AG08395 (cell line): ENCODE measurements around the gene FMNL3.
A peak's percentile ranks its signal among the peaks of the same experiment; 100 is the strongest.

Source experiments
- DNase-seq: peaks from one replicate; pipeline ENCODE4 v3.0.0; 2012; ENCODE audit warnings: mixed read lengths, low spot score

The FMNL3 gene

DNA sequence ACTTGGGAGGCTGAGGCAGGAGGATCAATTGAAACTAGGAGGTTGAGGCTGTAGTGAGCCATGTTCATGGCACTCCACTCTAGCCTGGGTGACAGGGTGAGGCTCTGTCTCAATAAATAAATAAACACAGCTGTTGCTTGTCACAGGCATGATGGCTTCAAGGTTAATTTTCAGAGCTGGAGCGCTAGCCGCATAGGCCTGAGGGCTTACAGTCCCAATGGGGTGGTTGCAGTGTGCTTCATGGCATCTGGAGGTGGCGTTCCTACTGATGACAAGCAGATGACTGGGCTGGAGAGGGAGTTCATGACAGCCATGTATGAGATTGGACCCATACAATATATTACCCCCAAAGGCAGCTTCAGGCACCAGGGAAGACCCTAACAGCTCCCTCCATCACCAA, 1.6 kb upstream of the FMNL3 start:
- DNase-seq = no peak

DNA sequence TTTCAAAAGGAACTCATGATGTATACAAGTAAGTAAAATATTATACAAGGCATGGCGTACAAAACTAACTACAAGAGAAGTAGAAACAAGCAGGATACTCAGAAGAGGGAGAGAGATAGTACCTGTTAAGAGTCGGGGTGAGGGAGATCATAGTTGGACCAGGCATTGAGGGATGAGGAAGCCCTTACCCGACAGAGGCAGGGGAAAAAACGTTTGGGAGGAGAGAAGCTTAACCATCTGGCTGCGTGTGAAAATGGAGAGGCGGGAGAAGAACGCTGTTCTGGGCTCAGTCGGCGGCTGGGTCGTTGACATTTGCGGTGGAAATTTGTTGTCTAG, 575 bp upstream of the FMNL3 start:
- no peak for DNase-seq

DNA sequence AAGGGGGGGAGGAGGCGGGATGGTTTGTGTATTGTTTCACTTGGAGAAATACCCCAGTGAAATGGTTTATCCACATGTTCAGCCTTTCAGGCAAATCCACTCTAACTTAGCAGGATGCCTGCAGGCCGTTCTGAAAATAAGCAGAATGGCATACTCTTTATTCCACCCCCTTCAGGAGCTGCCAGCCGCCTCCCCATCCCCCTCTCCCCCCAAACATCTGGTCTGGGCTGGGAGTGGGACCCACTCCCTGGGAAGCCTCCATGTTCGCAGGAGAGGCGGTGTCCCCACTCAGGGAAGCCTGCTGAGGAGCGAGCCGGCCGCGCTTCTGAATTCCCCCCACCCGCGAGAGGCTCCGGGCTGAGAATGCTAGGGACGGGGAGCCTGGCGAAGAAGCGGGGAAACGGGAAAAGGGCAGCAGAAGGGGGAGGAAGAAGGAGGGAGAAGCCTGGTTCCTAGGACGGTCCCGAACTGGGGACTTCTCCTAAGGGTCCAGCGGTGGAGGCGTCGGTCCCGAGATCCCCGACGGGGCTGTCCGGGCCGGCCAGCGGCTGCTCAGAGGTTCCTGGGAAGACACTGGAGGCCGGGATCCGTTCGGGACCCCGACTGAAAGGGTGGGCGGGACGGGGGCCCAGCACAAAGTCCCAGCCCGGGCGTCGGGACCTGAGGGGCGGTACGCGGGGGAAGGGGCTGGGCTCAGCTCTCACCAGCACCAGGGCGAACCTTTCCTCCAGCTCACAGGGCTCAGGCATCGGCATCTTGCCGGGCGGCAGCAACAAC, 666 bp downstream of the FMNL3 start:
- DNase-seq = peak; percentile 20

- DNase-seq = peak; percentile 60
These were observed 1.6 kb downstream of the FMNL3 start for GRCh38 chr12:49705479-49706134.

DNA sequence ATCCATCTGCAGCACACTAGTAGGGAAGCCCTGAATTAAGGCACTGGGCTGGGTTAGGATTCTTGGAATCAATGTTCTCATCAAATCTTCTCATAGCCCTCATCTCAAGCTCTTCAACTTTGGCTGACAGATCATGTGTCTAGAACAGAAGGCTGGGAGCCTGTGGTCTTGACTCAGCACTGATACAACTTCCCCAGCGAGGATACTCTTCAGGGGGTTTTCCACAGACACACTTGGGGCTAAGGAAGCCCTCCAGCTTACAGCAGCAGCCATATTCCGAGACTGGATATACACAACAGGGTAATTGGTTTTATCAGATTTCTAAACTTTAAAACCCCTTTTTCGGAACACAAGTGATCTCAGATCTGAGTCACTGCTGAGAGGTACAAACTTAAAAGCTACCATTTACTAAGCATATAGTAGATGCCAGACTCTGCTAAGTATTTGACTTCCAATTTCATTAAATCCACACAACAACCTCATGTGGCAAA, 3.5 kb downstream of the FMNL3 start:
- peak; percentile 30 for DNase-seq

- no peak for DNase-seq
These were observed 4.5 kb downstream of the FMNL3 start for GRCh38 chr12:49702676-49703215.

DNA sequence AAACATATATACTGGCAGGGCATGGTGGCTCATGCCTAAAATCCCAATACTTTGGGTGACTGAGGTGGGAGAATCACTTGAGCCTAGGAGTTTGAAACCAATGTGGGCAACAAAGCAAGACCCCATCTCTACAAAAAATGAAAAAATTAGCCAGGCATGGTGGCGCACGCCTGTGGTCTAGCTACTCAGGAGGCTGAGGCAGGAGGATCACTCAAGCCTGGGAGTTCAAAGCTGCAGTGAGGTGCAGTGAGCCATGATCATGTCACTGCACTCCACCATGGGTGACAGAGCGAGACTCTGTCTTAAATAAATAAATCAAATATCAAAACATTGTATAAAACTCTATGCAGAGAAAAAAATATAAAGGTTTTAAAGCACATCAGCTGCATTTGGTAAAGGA, 5.2 kb downstream of the FMNL3 start:
- DNase-seq = no peak

DNA sequence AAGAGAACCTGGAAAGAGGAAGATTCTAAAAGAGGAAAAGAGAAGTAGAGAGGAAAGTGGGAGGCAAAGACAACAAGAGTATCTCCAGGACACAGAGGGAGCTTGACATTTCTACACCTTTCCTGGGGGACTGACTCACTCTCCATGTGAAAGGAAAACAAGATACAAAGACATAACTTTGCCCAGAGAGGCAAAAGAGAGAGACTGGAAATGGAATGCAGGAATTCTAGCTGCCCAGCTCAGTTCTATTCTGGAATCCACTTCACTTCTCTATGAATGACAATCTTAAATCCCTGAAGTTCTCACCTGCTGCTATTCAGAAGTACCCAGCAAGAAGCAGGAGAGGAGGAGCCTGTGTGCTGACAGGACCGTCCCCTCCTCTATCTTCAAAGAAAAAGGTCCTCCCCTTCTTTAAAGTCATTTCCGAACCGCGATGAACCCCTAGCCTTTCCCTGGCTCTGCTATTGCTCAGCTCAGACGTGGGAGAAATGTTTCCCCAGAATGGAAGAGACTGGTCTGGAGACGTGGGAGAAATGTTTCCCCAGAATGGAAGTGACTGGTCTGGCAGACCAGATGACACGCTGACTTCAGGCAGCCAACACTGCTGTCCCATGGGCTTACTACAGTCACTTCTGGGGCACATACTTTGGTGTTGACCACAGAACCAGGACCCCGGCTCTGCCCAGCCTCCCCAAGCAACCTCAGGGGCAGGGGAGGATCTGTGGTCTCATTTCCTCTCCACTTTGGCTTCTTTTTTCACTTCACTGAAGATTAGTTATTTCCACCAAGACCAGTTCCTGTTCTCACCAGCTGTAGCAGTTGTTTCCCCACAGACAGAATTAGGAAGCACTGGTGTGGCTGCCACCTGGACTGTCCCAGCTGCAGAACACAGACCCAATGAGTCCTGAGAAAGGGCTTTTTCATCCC, 8.3 kb downstream of the FMNL3 start:
- peak; percentile 57 for DNase-seq

- DNase-seq = no peak
These were observed 9.4 kb downstream of the FMNL3 start for GRCh38 chr12:49697808-49698207.

- DNase-seq = no peak
These were observed 10.5 kb downstream of the FMNL3 start for GRCh38 chr12:49696723-49697122.

DNA sequence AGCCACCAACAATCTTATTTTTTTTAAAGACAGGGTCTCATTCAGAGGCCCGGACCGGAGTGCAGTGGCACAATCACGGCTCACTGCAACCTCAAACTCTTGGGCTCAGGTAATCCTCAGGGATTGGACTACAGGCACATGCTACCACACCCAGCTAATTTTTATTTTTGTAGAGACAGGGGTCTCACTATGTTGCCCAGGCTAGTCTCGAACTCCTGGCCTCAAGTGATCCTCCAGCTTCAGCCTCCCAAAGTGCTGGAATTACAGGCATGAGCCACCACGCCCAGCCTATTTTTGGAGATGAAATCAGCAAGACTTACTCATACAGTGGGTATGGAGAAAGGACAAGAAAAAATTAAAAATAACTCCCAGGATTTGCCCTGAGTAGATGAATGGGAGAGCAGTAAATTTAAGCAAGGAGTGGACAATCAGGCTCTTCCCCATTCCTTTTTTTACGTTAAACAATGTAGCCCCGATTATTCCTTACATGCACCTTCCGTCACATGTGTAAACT, 13.2 kb downstream of the FMNL3 start:
- no peak for DNase-seq

DNA sequence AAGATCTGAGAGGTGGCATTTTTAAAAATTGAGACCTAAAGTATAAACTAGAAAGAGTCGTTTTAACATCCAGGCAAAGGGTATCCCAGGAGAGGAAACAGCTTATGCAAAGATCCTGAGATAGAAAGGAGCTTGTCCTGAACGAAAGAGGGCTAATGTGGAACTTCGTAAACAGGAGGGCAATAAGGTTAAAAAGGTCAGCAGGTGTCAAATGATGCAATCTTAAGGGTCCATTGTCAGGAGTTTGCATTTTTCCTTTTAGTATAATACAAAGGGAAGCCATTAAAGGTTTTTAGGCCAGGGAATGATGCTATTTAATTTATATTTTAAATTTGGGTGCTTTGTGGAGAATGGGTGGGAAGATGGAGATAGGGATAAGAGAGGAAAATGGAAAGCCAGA, 14.4 kb downstream of the FMNL3 start:
- no peak for DNase-seq

DNA sequence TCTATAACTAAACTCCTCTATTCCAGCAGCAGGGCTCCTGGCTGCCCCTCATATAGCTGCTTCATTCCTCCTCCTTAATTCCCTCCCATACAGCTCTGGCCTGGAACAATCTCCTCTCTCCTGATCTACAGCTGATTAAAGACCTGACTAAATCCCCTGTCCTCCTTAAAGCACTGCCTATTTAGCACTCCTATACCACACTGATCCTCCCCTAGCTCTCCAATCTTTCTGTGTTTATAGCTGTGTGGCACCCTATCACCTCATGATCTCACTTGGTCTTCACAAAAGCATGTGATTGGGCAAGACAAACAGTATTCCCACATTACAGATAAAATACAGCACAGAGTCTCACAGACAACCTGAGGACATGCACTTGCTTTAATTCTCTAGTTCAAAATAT, 17.4 kb downstream of the FMNL3 start:
- DNase-seq = no peak

DNA sequence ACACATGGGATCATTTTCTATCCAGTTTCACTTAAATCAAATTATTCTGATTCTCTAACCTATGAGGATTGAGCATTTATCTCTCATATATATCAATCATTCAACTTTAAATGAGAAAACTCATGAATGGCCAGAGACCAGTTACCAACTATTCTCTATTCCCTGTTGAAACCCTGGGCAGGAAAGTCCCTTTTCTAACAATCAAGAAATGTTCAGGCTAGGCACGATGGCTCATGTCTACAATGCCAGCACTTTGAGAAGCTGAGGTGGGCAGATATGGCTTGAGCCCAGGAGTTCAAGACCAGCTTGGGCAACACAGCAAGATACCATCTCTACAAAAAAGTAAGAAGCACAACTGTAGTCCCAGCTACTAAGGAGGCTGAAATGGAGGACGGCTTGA, 18.0 kb downstream of the FMNL3 start:
- DNase-seq = no peak

DNA sequence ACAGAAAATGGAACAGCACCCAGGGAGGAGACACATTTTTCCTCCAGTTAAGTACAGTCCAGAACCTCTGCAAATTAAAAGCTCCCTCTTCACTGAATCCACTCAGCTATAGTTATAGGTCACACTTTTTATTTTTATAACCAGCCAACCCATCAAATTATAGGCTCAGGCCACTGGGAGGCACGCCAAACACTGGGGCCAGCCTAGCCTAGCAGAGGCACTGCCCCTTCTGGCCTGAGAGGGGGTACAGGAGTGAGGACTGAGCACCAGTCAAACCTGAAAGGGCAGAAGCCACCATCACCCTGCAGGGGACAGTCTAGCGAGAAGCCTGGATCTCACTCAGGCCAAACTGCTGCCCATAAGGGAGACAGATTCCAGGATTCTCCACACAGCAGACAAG, 19.3 kb downstream of the FMNL3 start:
- no peak for DNase-seq

DNA sequence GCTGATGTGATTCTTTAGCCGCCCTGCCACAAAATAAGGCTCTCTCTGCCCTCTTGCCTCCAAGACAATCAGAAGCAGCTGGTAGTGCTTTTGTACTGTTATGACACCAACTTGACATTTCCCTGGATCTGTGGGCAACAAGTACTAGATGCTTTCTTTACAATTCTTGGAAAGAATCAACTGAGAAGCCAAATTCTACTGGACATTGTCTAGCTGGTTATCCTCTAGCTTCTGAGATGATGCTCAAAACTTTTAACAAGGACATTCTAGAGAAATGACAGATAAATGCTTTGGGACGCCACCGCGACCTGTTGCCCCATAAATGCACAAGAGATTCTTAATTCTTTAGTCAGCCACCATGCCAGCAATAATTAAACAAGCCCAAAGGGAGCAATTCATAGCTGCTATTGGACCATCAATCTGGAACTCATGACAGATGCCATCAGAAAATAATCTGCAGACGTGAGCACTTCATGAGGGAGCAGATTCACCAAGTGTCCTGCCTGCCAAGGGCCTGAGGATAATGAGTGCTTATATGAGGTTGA, 22.8 kb downstream of the FMNL3 start:
- DNase-seq = no peak

- no peak for DNase-seq
These were observed 23.5 kb downstream of the FMNL3 start for GRCh38 chr12:49683599-49684309.

DNA sequence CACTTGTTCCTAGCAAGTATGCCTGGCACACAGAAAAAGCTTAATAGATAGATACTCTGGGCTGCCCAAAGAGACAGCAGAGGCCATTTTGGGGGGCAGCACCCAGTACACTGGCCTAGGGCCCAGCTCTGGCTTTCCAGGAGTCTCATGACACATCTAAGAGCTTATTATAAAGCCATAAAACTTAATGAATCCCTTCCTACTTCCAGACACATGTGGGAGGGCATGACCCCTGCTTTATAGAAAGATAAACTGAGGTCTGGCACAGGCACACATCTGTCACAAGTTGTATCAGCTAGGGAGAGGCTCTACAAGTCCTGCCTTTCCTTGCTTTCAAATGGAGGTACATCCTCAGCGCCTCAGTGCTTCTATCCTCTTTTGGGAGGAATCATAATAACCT, 27.1 kb downstream of the FMNL3 start:
- DNase-seq = no peak

- DNase-seq = no peak
These were observed 28.5 kb downstream of the FMNL3 start for GRCh38 chr12:49678711-49679110.

DNA sequence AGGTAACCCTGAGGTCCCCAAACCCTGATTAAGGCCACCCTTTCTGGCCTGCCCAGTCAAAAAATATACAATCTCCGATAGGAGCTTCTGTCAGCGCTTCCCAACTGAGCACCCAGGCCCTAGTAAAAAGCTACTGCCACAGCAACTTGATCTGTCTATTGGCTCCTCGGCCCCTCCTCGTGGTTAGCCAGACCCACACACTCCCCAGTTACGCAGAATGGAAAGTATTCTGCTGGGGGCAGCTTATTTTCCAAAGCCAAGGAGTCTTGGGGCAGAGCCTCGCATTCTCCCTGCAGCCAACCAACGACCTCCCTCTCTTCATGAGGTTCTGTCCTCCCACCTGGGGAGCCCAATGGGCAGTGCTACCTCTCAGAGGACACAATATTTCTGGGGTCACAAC, 32.1 kb downstream of the FMNL3 start:
- no peak for DNase-seq

- peak; percentile 43 for DNase-seq
These were observed 32.8 kb downstream of the FMNL3 start for GRCh38 chr12:49674318-49674981.
